HUES6 (cell line): ENCODE data around the gene ANO8.
A peak's percentile ranks its signal among the peaks of the same experiment; 100 is the strongest.
"Not testable (repeated sequence)": the region's sequence is repeated elsewhere in the genome, so short reads cannot be mapped to it uniquely, and the experiment has no call there.

Experiments used
- H3K27ac ChIP-seq: 2 replicates; pipeline ENCODE4 v1.7.0; 2013; ENCODE audit warnings: low read depth, mild to moderate bottlenecking, low read length, inconsistent platforms
- H3K27me3 ChIP-seq: 2 replicates; pipeline ENCODE4 v1.6.1; 2013; ENCODE audit warnings: low read length; ENCODE audit not compliant: control insufficient read depth, insufficient read depth
- H3K36me3 ChIP-seq: 2 replicates; pipeline ENCODE4 v1.6.1; 2013; ENCODE audit warnings: low read length; ENCODE audit not compliant: control insufficient read depth, insufficient read depth
- H3K4me1 ChIP-seq: 2 replicates; pipeline ENCODE4 v1.6.1; 2013; ENCODE audit warnings: low read length; ENCODE audit not compliant: control insufficient read depth, insufficient read depth
- H3K4me3 ChIP-seq: 2 replicates; pipeline ENCODE4 v1.5.1; 2013; ENCODE audit warnings: low read depth, low read length
- H3K9ac ChIP-seq: one replicate; pipeline ENCODE4 v1.6.1; 2013; ENCODE audit warnings: mild to moderate bottlenecking, low read length
- H3K9me3 ChIP-seq: 2 replicates; pipeline ENCODE4 v1.6.1; 2013; ENCODE audit warnings: low read depth, low read length; ENCODE audit not compliant: control insufficient read depth, insufficient read depth

The ANO8 gene, protein sequence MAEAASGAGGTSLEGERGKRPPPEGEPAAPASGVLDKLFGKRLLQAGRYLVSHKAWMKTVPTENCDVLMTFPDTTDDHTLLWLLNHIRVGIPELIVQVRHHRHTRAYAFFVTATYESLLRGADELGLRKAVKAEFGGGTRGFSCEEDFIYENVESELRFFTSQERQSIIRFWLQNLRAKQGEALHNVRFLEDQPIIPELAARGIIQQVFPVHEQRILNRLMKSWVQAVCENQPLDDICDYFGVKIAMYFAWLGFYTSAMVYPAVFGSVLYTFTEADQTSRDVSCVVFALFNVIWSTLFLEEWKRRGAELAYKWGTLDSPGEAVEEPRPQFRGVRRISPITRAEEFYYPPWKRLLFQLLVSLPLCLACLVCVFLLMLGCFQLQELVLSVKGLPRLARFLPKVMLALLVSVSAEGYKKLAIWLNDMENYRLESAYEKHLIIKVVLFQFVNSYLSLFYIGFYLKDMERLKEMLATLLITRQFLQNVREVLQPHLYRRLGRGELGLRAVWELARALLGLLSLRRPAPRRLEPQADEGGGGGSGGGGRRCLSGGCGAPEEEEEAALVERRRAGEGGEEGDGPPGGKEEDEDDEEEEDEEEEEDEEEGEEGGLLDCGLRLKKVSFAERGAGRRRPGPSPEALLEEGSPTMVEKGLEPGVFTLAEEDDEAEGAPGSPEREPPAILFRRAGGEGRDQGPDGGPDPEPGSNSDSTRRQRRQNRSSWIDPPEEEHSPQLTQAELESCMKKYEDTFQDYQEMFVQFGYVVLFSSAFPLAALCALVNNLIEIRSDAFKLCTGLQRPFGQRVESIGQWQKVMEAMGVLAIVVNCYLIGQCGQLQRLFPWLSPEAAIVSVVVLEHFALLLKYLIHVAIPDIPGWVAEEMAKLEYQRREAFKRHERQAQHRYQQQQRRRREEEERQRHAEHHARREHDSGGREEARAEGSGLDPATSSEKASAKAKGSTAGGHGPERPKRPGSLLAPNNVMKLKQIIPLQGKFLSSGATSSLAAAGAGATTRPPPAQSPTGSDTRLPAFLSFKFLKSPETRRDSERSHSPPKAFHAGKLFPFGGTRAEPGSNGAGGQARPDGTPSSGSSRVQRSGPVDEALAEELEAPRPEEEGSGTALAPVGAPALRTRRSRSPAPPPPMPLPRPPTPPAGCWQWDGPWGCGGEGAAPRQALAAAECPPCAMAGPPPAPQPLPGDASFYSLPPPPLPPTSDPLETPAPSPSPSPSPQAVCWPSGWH

DNA sequence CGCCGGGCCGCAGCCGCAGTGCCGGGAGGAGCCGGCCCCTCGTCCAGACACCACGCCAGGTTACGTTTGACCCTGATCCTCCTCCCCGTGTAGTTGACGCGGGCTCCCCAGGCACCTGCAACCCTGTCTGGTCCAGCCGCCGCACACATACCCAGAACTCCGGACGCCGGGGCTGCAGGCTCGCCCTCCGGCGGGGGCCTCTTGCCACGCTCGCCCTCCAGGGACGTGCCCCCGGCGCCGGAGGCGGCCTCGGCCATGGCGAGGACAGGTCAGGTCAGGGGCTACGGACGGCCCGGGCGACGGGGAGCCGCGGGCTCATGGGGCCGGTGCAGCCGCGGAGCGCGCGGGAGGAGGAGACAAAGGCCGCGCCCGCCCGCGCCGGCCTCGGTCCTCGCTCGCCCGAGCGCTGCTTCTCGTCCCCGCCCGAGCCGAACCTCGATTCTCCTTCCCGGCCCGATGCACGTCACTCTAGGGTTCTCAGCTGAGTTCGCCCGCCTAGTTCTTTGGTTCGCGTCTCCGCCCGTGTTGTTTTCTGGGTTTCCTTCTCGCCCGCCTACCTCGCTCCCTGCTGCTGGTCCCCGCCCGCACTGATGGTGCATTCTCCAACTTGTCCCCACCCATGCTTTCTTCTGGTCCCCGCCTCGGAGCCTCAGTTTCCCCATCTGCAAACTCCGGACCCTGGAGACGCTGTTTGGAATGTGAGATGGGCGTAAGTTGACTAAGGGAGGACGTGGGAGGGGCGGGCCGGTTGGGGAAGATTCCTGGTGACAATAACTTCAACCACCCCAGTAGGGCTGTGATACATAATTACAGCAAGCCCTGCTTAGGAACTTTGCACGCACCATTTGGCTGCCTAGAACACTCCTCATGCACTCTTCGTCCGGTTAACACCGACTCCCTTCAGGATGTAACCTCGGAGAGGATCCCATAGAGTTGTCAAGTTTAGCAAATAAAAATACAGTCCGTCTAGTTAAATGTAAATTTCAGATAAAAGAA lies at the start of gene ANO8:
Gene ANO8, minus strand, starts transcription at position 442 of the 996 bp plus-strand sequence. Its CDS starts 185 bp downstream, at position 257.
- Histone ChIP-seq H3K9ac (peak within 1 kb of the TSS; percentile 65), H3K4me3 (peak within 1 kb of the TSS; percentile 82), H3K36me3 (no peaks in the 10 kb centered on the region), H3K9me3 (no peaks in the 10 kb centered on the region), H3K27ac (no peak within 1 kb of the TSS), H3K4me1 (peaks cover 20% of the 10 kb centered on the region), H3K27me3 (peaks cover 7% of the 10 kb centered on the region; the same call in 1 of the 2 replicates)

DNA sequence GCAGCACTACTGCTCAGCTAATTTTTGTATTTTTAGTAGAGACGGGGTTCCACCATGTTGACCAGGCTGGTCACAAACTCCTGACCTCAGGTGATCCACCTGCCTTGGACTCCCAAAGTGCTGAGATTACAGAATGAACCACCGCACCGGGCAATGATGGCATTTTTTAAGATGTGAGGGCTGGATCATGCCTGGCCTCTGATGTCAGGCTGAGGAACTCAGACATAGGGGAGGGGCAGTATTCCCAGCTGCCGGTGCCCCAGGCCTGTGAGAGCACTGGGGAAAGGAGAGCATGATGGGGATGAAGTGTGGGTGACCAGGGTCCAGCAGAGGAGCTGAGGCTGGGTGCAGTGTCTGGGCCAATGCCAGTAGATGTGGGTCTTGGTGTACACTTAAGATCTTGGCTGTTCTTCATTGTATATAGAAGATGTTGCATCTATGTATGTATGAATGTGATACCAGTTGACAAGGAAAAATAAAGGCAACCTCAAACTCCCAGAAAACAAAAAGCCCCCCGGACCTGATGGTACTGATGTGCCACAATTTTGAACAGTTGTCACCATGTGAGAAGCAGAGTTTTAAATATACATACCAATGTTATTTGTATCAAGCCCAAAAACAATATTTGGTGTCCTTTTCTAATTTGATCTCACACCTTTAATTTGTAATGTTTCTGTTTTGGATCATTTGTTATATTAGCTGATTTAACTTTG lies 45.9 kb upstream of the ANO8 start:
- H3K36me3 ChIP-seq = no peaks in the 10 kb centered on the region
- peaks cover 7% of the 10 kb centered on the region for H3K9me3 ChIP-seq
- H3K4me3 ChIP-seq = no peak overlapping the region
- no peak overlapping the region for H3K9ac ChIP-seq
- no peaks in the 10 kb centered on the region for H3K27me3 ChIP-seq
- peaks cover 21% of the 10 kb centered on the region for H3K4me1 ChIP-seq
- no peak overlapping the region for H3K27ac ChIP-seq

DNA sequence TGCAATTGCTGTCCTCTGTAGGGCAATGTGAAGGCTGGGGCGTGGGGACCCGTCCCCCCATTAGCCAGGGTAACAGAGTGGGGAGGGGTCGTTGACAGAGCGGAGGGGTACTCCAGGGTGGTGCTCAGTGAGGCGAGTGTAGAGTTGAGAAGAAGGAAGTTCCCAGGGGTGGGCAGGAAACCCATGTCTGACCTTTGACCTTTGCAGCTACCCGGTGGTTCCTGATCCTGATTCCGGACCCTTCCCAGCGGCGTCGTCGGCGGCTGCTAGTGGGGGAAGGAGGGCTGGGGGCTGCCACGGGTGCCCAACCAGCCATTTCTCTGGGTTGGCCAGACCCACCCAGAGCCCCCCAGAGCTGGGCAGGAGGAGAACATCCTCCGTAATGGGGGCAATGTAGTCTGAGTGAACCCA lies 44.6 kb upstream of the ANO8 start:
- Histone ChIP-seq H3K27me3 (no peaks in the 10 kb centered on the region), H3K4me1 (peaks cover 21% of the 10 kb centered on the region), H3K27ac (no peak overlapping the region), H3K9me3 (peaks cover 7% of the 10 kb centered on the region), H3K9ac (no peak overlapping the region), H3K4me3 (no peak overlapping the region), H3K36me3 (no peaks in the 10 kb centered on the region)

DNA sequence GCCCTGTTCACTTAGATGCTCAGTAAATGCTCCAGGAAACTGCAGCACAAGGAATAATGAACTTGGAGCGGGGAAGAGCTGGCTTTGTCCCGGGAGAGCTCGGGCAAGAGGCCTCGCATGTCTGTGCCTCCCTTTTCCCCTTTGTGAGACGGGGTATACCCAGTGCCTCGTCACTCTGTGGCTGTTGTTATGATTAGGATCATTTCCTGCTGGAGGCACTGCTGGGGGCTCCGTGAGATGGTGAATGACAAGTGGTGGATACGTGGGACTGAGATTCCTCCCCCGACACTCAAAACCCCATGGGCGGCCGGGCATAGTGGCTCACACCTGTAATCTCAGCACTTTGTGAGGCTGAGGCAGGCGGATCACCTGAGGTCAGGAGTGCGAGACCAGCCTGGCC lies 43.6 kb upstream of the ANO8 start:
- Histone ChIP-seq H3K4me1 (peaks cover 21% of the 10 kb centered on the region), H3K9ac (no peak overlapping the region), H3K27ac (no peak overlapping the region), H3K27me3 (no peaks in the 10 kb centered on the region), H3K9me3 (peaks cover 7% of the 10 kb centered on the region), H3K36me3 (no peaks in the 10 kb centered on the region), H3K4me3 (no peak overlapping the region)

DNA sequence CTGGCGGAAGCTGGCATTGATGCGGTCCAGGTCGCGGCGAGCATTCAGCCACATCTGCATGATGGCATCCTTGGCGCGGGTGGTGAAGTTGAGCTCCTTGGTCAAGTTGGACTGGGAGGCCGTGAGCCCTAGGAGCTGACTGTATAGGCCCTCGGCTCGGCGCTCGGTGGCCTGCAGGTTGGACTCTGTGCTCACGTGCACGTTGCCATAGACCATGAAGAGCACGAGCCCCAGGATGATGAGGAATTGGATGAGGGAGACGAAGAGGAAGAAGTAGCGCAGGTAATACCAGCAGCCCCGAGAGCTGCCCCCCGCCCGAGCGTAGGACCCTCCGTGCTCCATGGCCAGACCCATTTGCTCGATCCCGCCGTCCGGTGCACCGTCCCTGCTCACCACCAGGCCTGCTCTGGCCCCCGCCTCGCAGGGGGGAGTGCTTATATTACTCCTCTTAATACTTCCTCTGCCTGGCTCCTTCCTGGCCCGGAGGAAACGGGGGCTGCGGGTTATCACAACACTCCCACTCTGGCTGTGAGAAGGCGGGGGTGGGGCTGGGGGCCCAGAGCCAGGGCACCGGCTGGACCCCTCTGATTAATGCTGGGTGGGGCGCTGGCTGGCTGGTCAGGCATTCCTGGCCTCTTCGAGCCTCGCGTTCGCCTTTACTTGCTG lies 42.4 kb upstream of the ANO8 start, which contains the start of gene PLVAP:
Gene PLVAP, minus strand, starts transcription at position 408 of the 666 bp plus-strand sequence. Its CDS starts 54 bp downstream, at position 354.
- H3K27me3 ChIP-seq = no peaks in the 10 kb centered on the region
- peaks cover 13% of the 10 kb centered on the region for H3K4me1 ChIP-seq
- H3K27ac ChIP-seq = no peak within 1 kb of the TSS
- no peaks in the 10 kb centered on the region for H3K36me3 ChIP-seq
- no peak within 1 kb of the TSS for H3K9ac ChIP-seq
- no peak within 1 kb of the TSS for H3K4me3 ChIP-seq
- peaks cover 7% of the 10 kb centered on the region for H3K9me3 ChIP-seq

DNA sequence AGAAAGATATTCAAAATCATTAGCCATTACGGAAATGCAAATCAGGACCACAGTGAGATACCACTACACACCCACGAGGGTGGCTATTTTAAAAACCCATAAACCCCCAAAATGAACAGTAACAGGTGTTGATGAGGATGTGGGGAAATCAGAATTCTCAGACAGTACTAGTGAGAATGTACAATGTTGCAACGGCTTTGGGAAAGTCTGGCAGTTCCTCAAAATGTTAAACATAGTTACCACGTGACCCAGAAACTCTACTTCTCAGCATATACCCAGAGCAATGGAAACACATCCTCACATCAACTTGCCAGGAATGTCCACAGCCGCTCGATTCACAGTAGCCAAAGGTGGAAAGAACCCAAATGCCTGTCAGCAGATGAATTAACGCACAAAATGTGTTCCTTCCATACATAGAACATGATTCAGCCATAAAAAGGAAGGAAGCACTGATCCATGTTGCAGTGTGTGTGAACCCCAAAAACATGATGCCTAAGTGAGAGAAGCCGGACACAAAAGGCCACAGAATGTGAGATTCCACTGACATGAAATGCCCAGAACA lies 35.5 kb upstream of the ANO8 start:
- no peak overlapping the region for H3K9ac ChIP-seq
- H3K27ac ChIP-seq = no peak overlapping the region
- H3K4me1 ChIP-seq = no peaks in the 10 kb centered on the region; the same call in 1 of the 2 replicates
- H3K4me3 ChIP-seq = no peak overlapping the region
- no peaks in the 10 kb centered on the region for H3K27me3 ChIP-seq
- H3K9me3 ChIP-seq = no peaks in the 10 kb centered on the region
- no peaks in the 10 kb centered on the region for H3K36me3 ChIP-seq

DNA sequence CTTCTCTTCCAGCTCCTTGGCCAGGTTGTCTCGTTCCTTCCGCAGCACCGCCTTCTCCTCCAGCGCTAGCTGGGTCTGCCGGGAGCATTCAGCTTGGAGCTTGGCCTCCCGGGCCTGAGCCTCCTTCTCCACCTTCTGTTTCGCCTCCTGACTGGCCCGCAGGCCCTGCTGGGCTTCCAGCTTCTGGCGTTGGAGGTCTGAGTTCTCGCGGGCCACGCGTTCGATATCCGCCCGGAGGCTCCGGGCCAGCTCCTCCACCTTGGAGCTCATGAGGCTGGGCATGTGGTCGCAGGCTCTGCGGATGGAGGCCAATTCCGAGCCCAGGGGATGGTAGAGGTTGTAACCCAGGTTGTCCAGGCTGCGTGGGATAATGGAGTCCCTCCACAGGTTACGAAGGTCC lies 30.7 kb upstream of the ANO8 start:
- Histone ChIP-seq H3K27me3 (no peaks in the 10 kb centered on the region), H3K36me3 (no peaks in the 10 kb centered on the region), H3K4me3 (no peak overlapping the region), H3K9me3 (no peaks in the 10 kb centered on the region), H3K9ac (no peak overlapping the region), H3K27ac (no peak overlapping the region), H3K4me1 (no peaks in the 10 kb centered on the region; the same call in 1 of the 2 replicates)

DNA sequence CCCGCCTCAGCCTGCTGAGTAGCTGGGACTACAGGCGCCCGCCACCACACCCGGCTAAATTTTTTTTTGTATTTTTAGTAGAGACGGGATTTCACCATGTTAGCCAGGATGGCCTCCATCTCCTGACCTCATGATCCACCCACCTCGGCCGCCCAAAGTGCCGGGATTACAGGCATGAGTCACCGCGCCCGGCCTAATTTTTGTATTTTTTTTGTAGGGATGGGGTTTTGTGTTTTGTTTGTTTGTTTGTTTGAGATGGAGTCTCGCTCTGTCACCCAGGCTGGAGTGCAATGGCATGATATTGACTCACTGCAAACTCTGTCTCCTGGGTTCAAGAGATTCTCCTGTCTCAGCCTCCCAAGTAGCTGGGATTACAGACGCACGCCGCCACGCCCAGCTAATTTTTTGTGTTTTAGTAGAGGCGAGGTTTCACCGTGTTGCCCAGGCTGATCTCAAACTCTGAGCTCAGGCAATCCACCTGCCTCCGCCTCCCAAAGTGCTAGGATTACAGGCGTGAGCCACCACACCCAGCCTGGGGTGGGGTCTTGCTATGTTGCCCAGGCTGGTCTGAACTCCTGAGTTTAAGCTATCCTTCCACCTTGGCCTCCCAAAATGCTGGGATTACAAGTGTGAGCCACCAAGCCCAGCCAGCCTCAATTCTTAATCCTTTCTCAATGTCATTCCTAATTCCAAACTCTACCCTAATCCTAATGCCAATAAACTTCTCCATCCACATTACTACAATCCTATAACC lies 29.4 kb upstream of the ANO8 start:
- not testable (repeated sequence) for H3K27me3 ChIP-seq, H3K4me3 ChIP-seq, H3K9me3 ChIP-seq, H3K4me1 ChIP-seq, H3K9ac ChIP-seq, H3K36me3 ChIP-seq, H3K27ac ChIP-seq
